ENCODE results near the gene DGCR8.

The DGCR8 gene

GRCh38 chr22:20079745-20080444 lies at the start of gene DGCR8:
TSS of gene DGCR8 (plus strand) at chr22:20080241. CDS start at chr22:20085964, 5,723 bp downstream.
- DNase-seq (ENCODE audit: low read depth), result peak; percentile 42

- DNase-seq (ENCODE audit: low read depth), result no peak
Measured at GRCh38 chr22:20031732-20032406, 48.2 kb upstream of the DGCR8 start.

DNA sequence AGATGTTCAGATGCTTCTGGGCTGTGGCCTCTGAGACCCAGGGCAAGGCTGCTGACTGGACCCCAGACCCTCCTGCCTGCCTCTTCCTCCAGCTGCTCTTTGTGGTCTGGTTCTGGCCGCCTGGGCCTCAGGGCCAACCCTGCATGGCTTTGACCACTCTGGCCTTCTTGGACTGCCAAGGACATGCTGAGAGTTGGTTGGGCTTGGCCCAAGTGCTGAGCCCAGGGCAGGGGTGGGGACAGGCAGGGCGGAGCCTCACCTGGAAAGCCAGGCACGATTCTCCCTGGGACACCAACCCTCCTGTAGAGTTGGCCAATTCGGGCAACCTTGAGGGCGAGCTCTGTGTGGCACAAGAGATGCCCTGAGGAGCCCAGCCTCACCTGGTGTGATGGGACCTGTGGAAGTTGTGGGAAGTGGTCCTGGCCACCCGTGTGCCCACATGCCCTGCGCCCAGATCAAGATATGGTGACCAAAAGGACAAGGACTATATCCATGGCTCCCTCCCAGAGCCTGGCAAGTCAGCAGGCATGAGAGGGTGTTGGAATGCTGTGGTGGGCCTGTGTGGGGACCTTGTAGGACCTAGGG lies 47.5 kb upstream of the DGCR8 start:
- DNase-seq (ENCODE audit: low read depth), result no peak

DNA sequence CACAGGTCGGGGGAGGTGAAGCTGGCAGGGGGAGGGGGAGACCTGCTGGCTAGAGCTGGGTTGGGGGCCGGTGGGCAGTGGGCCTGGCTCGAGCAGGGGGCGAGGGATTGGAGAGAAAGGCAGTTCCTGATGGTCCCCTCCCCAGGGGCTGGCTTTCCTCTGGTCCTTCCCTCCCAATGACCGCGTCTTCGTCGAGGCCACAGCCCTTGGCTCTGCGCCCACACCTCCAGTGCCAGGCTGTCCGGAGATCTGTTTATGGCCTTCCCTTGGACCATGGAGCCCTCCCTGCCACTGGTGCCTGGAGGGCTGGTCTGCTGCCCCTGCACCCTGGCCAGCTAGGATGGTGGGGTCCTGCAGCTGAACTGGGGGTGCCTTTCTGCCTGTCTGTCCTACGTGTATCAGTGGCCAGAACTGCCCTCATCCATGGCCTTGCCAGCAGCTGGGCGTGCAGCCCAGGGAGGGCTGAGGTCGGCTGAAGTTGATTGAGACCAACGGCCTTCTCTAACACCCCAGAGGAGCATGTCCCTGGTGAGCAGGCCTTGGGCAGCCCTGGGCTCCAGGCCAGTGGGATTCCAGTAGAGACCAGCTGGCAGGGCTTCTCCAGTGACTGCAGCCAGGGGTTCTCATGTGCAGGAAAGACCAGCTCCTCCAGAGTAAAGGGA lies 46.9 kb upstream of the DGCR8 start:
- DNase-seq (ENCODE audit: low read depth), result no peak

DNA sequence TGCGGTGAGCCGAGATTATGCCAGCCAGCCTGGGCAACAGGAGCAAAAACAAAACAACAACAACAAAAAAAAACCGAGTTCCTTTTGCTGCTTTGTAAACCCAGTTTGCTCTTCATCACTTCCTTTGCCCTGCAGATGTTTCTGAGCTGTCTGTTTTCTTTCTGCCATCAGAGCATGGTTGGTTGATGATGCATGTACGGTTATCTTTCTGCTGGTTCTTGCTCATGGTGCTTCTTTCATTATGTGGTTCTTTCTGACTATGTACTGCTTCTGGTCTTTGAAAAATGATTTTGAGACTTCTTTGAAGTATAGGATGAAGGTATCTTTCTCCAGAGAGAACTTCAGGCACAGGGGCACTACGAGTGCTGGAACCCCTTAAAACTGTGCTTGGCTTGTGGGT lies 45.9 kb upstream of the DGCR8 start:
- no peak for DNase-seq (ENCODE audit: low read depth)

GRCh38 chr22:20035375-20036083 lies 44.5 kb upstream of the DGCR8 start:
- no peak for DNase-seq (ENCODE audit: low read depth)

GRCh38 chr22:20036084-20036482 lies 44.0 kb upstream of the DGCR8 start:
- DNase-seq (ENCODE audit: low read depth), result no peak

- no peak for DNase-seq (ENCODE audit: low read depth)
Measured at GRCh38 chr22:20036535-20037392, 43.3 kb upstream of the DGCR8 start.

DNA sequence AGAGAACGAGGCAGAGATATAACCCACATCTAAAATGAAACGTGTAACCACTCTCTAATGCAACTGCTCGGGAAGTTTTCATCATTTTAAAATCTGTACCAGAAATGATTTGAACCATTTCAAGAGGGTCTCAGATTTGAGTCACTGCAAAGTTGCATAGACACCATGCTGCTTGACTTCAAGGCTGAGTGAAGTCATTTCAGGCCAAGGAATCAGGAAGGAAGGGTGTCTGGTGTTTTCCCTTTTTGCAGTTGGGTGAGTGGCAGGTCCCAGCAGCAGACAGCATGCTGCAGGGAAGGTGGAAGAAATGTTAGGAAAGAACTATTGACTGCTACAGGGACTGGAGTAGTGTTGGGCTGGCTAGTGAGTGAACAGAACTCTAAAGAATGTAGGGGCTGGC lies 42.6 kb upstream of the DGCR8 start:
- no peak for DNase-seq (ENCODE audit: low read depth)

DNA sequence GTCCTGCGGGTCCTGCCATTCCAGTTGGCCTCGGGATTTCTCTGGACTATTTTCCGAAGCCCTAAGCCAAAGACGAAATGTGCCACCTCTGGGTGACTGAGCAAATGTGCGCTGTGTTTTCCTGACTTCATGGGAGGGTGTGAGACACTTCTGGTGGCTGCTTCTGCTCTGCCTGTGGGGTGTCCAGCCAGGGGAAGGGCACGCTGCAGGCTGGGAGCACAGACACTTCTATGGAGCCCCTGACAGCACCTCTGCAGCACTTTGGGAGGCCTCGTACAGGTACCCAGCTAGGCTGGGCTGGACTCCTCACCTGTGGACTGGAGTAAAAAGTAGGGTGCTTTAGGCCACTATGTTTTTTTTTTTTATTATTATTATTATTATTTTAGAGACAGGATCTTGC lies 41.5 kb upstream of the DGCR8 start:
- no peak for DNase-seq (ENCODE audit: low read depth)

DNA sequence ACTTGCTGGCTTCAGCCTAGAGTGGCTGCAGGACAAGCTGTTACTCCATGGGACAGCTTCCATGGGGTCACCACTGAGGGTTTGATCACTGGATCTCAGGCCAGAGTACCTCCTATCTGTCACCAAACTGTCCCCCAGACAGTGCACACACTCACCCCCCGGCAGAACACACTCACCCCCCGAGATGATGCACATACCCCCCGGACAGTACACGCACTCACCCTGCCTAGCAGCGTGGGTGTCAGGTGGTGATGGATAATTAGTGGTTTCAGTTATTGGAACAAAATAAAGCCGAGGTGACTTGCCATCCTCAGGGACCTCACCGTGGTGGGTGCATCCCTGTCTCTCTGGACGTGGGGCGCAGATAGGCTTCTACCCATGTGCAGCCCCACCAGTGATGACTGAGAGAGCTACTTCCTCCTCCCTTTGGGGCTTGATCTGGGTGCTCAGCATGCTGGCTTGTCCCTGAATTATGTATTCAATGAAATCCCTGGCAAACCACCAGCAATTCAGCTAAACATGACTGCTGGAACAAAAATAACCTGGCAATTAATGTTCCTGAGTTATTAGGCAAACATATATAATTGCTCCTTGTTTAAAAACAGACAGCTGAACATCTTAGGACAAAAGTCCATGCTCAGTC lies 40.2 kb upstream of the DGCR8 start:
- DNase-seq (ENCODE audit: low read depth), result no peak

DNA sequence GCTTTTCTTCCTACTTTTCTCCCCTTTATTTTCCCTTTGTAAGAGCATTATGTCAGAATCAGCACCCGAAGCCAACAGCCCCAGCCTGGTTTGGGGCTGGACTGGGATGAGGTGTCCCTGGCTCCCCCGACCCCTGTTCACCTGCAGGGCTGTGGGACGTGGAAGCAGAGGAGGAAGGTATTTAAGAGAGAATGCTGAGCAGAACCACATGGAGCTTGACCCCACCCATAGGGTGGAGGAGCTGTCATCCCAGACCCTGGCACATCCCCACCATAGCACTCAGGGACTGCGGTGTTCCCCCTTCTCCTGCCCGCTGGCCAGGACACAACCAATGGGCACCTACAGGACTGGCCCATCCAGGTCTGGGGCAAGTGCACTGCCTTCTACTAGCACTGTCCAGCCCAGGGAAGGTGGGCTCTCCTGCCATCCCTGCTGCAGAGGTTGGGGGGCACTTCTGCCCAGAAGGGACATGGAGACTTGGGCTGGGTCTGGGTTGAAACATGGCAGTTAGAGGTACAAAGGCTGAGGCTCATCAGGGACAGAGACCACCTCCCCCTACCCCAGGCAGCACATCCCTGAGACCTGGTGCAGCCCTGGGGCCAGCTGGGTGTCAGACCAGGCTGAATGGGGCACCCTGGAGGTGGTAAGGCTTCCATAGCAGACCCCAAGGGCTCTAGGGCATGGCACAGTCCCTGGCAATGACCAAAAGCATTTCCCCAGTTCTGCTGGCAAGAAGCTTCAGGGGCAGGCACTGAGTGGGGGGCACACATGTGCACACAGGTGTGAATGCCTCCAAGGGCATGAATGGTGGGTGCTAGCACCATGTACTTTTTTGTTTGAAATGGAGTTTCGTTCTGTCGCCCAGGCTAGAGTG lies 39.5 kb upstream of the DGCR8 start:
- no peak for DNase-seq (ENCODE audit: low read depth)

DNA sequence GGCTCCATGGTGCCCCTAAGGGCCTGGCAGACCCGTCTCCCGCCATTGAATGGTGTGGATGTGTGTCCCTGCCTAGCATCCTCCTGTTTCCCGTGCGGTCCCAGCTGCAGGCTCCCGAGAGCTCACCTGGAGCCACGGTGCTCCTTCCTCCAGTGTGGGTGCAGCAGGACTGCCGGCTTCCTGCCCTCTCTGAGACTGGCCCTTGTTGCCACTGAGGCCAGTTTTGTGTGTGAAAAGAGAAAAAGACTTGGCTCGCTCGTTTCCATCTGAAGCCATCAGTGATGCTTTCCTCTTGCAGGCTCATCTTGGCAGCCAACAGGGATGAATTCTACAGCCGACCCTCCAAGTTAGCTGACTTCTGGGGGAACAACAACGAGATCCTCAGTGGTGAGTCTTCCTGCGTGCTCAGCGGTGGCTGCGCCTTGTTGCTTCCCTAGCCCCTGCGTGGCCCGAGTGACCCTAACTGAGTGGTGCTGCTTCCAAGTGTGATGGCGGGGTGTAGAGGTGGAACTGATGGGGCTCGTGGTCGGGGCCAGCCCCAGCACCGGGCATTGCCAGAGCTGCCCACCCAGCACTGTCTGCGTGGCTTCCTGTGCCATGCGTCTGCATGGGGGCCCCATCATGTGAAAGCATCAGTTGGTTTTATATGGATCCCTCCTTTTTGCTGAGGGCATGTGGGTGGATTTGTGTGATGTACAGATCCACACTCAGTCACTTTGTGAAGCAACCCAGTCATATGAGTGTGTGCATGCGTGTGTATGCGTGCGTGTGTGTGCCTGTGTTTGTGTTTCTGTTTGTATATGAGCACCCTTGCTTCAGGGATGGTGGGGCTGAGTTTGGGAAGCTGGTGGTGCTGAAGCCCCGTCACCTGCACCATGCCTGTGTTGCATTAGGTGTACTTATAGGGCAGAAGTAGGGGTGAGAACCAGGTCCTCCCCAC lies 36.7 kb upstream of the DGCR8 start:
- no peak for DNase-seq (ENCODE audit: low read depth)

- DNase-seq (ENCODE audit: low read depth), result no peak
Measured at GRCh38 chr22:20043997-20044342, 36.1 kb upstream of the DGCR8 start.

DNA sequence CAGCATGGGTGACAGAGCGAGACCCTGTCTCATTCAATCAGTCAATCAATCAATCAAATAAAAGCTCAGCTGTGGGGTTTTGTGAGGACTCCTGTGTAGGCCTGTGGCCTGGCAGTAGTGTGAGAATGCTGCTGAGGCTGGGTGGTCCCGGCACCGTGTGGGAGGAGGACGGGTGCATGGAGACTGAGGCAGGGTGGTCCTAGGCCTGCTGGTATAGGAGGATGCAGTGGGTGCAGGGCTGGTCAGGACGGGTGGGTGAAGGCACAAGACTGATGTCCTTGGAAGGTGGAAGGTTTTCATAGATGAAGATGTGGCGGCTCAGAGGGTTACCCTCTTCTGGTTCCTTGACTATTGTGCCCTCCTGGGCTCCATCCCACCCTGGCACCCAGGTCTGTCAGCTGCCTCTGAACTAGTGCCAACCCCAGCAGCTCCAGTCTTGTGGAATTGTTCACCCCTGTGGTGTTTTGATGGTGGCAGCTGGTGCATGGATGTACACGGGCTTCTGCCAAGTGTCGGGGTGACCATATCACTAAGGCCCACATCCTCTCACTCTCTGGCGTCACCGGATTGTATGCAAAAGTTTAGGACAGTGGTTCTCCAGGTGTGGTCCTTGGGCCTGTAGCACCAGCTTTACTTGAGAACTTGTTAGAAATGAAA lies 35.4 kb upstream of the DGCR8 start:
- no peak for DNase-seq (ENCODE audit: low read depth)

GRCh38 chr22:20046730-20047129 lies 33.3 kb upstream of the DGCR8 start:
- no peak for DNase-seq (ENCODE audit: low read depth)

- DNase-seq (ENCODE audit: low read depth), result no peak
Measured at GRCh38 chr22:20051927-20052308, 28.1 kb upstream of the DGCR8 start.

Data from activated gamma-delta T cell treated with anti-CD3 and anti-CD28 coated beads, Interleukin-2, amount 50 U/mL, for 16 hours (primary cell).